Measurements from ENCODE around the gene VPS37C. TPM values are rescaled to one million over a fixed set of nuclear protein-coding genes. Genes with fewer than 3 reads are reported as not detected.
"Not testable (repeated sequence)": the region's sequence is repeated elsewhere in the genome, so short reads cannot be mapped to it uniquely, and the experiment has no call there.

The VPS37C gene
- total RNA-seq, result 10 to 100 TPM in 3 of 4 donors, 1 to 10 TPM in 1; 9.3 to 17.5 (median 12.6) TPM

- DNase-seq (ENCODE audit: low spot score) (peak; percentile 68), ATAC-seq (ENCODE audit: low FRiP score) (peak; percentile 95)
- TF ChIP-seq CTCF (IDR thresholded peaks at IDR 0.05), result no peak
Measured at GRCh38 chr11:61161190-61162091, at the start of gene VPS37C. Gene VPS37C, minus strand, starts transcription at chr11:61161426. Its CDS starts 22,597 bp downstream, at chr11:61138829.

- DNase-seq (ENCODE audit: low spot score); ATAC-seq (ENCODE audit: low FRiP score): not testable (repeated sequence)
Measured at GRCh38 chr11:61210629-61211028, 49.4 kb upstream of the VPS37C start.

GRCh38 chr11:61207636-61208310, 46.5 kb upstream of the VPS37C start:
- not testable (repeated sequence) for ATAC-seq (ENCODE audit: low FRiP score); DNase-seq (ENCODE audit: low spot score)

- not testable (repeated sequence) for ATAC-seq (ENCODE audit: low FRiP score); DNase-seq (ENCODE audit: low spot score)
Measured at GRCh38 chr11:61204502-61205059, 43.4 kb upstream of the VPS37C start.

- not testable (repeated sequence) for DNase-seq (ENCODE audit: low spot score); ATAC-seq (ENCODE audit: low FRiP score)
Measured at GRCh38 chr11:61203873-61204272, 42.6 kb upstream of the VPS37C start.

- ATAC-seq (ENCODE audit: low FRiP score); DNase-seq (ENCODE audit: low spot score): not testable (repeated sequence)
Measured at GRCh38 chr11:61202950-61203746, 41.9 kb upstream of the VPS37C start, which contains the start of gene PGA3. Gene PGA3, plus strand, starts transcription at chr11:61203515. Its CDS starts 50 bp downstream, at chr11:61203565.

- ATAC-seq (ENCODE audit: low FRiP score) (no peak), DNase-seq (ENCODE audit: low spot score) (no peak)
- TF ChIP-seq CTCF (IDR thresholded peaks at IDR 0.05), result no peak
Measured at GRCh38 chr11:61201476-61201875, 40.2 kb upstream of the VPS37C start.

- no peak for TF ChIP-seq CTCF (IDR thresholded peaks at IDR 0.05)
- no peak for ATAC-seq (ENCODE audit: low FRiP score)
Measured at GRCh38 chr11:61198948-61199523, 37.8 kb upstream of the VPS37C start.

GRCh38 chr11:61198361-61198760, 37.1 kb upstream of the VPS37C start:
- TF ChIP-seq CTCF (IDR thresholded peaks at IDR 0.05), result no peak
- ATAC-seq (ENCODE audit: low FRiP score), result no peak
- DNase-seq (ENCODE audit: low spot score), result no peak

More at GRCh38 chr11:61198948-61199523, 37.8 kb upstream of the VPS37C start:
- DNase-seq (ENCODE audit: low spot score), result no peak

Data from omental fat pad (tissue), 4 donors.